ENCODE data around the gene PRR23E.

The PRR23E gene

DNA sequence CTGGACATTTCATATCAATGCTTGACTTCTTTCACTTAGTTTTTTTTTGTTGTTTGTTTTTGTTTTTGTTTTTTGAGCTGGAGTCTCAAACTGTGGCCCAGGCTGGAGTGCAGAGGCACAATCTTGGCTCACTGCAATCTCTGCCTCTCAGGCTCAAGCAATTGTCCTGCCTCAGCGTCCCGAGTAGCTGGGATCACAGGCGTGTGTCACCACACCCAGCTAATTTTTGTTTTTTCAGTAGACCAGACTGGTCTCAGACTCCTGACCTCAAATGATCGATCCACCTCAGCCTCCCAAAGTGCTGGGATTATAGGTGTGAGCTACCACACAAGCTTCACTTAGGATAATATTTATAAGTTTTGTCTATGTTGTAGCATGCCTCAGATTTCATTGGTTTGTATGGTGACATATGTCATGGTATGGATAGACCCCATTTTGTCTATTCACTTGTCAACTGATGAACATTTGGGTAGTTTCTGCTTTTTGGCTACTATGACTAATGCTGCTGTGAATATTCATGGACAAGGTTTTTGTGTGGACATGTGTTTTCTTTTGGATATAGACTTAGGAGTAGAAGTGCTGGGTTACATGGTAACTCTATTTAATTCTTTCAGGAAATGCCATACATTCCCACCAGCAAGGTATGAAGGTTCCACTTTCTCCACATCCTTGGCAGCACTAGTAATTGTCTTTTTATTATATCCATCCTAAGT is 6.8 kb upstream of the PRR23E start:
- DNase-seq, result no peak

DNA sequence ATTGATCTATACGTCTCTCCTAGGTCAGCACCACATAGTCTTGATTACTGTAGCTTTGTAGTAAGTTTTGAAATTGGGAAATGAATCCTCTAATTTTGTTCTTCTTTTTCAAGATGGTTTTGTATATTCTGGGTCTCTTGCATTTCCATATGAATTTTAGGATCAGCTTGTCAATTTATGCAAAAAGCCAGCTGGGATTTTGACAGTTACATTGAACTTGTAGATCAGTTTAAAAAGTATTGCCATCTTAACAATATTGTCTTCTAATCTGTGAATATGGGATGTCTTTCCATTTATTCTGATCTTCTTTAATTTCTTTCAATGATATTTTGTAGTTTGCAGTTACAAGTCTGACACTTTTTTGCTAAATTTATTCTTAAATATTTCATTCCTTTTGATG is 5.6 kb upstream of the PRR23E start:
- DNase-seq, result no peak

- DNase-seq, result no peak
Measured at GRCh38 chr3:127193341-127193740, 410 bp downstream of the PRR23E start.

GRCh38 chr3:127193775-127194174 is 844 bp downstream of the PRR23E start:
- no peak for DNase-seq

- no peak for DNase-seq
Measured at GRCh38 chr3:127194601-127195187, 1.8 kb downstream of the PRR23E start.

GRCh38 chr3:127195417-127195816 is 2.5 kb downstream of the PRR23E start:
- DNase-seq, result no peak

DNA sequence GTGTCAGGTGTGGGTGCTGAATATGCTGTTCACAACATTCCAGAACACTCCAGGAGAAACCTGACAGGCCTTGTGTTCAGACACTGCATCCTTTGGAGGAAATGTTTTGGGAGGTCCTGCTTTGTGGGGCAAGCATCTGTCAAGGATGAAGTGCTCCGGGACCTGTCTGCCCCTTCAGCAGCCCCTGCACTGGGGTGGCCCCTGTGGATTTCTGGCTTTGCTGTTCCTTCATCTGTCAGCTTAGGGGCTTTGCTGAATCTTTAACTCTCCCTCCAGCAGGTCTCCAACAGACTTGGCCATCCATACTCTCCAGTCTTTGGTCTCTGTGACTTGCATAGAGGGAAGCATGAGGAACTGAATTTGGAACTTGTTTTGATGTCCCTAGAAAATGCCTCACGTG is 3.1 kb downstream of the PRR23E start:
- no peak for DNase-seq

DNA sequence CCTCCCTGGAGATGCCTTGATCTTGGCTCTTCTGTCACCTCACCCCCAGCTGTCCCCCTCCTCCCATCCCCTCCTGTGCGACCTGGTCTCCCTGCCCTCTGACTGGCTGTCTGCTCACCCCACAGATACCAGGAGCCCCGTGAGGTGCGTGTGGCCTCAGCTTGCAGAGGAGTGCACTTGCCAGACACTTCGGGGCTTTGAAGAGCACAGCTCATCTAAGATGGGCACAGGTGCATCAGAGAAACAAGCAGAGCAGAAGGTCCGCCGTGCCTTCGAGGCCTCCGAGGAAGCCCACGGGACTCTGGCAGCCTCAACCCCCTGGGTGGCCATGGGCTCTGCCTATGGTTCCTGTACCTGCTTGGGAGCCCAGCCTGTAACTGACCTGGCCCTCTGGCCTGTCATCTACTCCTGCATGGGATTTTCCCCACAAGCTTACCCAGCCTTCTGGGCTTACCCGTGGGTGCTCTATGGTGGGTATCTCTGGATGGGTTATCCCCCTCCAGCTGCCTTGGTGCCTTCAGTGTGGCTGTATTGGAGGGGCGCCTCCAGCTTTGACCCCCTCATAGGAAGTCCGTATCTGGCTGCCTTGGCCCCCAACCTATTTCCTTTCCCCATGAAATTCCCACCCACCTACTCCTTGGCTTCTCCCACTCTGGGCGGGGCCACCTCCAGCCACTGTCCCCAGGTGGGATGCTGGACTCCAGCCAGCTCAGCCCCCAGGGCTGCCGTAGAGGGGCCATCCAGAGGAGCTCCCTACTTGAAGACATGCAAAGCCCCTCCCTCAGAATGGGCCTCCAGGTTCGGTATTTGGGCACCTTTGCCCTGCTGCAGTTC is 3.8 kb downstream of the PRR23E start:
- DNase-seq, result no peak

DNA sequence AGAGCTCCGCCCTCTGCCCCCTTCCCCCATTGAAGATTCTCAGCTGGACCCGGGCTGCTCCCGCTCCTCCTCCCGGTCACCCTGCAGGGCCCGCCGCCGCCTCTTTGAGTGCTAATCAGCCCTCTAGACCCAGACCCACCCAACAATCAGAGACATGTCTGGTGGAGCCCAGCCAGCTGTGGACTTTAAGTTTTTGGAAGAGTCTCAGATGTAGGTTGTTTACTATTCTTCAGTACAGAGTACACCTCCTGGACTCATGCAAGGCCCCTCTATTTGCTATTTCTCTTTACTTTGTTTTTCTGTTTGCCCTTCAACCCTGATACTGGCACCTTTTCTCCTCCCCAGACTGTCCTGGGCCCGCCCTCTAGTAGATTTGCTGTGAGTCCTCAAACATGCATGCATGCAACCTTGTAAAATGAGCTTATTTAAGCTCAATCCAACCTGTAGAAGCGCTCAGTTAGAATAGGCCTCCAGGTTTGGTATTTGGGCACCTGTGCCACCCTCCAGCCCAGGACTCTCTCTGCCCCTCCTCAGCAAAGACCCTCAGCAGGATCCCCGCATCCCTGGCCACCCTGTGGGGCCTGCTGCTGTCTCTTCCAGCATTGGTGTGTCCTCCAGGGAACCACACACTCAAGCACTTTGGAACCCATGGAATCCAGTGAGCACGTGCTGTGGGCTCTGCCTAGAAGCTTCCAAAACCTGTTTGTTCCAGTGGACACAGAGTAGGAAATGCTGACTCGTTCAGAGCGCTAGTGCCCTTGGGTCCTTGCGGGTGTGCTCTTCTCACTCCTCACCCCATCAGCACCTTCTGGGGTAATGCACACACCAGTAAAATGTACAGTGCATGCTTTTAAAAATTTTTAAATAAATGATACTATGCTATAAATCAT is 4.6 kb downstream of the PRR23E start:
- DNase-seq, result no peak

DNA sequence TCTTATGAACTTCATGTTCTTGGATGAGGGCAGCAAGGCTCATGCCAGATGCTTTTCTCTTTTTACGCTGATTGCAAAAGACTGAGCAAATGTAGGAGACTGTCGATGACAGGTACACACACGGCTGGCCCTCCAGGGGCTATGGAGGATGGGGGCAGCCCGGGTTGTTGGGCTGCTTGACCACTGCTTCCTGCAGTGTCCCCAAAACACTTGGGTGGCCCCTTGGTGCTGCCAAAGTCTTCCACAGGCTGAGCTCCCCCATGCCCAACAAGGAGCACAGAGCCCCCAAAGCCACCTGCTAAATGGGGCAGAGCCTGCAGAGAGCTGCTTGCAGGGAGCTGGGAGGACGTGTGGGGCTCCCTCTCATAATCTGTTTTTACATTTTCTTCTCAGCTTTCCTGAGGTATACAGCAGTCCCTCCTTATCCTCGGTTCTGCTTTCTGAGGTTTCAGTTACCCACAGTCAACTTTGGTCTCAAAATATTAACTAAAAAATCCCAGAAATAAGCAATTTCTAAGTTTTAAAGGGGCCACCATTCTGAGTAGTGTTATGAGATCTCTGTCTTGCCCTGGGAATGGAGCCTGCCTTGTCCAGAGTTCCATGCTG is 7.3 kb downstream of the PRR23E start:
- DNase-seq, result no peak

DNA sequence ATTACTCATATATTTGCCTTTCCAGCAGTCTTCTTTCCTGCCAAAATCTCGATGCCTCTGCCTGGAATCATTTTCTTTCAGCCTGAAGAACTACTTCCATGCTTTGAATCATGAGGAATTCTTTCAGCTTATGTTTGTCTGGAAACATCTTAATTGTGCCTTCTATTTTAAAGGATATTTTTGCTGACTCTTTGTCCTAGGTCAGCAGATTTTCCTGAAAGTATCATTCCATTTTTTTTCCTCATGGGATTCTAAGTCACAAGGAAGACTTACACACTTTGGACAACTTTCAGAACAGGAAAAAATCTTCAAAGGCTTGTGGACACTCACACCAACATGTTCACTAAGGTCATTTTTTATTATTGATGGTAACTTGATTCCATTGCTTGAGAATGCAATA is 10.1 kb downstream of the PRR23E start:
- no peak for DNase-seq

DNA sequence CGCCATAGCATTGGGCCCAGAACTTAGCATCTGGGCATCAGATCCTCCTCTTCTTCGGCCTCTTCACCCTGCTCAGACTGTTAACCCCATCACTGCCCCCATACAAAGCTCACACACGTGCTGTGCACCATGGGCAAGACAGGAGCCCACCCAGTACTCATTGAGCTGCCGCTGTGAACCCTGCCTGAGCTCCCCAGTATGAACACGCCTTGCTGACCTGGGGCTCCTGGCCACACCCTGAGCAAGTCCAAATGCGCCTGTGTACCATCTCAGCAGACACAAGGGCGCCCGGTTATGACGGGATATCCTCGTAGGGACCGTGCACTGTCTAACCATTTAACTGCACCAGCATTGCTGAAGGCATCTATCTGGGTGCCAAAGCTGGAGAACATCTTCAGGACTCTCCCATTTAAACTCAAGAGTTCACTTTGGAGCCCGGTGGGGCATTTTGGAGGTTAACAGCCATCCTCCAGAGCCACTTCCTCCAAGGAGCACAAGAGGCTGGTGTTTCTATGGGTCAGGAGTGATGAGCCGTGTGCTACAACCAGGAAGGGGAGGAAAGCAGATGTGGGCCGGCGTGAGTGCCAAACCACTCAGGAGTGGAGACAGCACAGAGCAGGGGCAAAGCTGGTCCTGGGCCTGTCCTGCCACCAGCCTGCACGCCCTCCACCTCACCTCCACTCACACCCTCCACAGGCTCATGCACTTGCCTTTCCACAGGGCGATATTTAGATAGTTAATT is 12.1 kb downstream of the PRR23E start:
- DNase-seq, result no peak

- DNase-seq, result no peak
Measured at GRCh38 chr3:127206154-127206553, 13.2 kb downstream of the PRR23E start.

DNA sequence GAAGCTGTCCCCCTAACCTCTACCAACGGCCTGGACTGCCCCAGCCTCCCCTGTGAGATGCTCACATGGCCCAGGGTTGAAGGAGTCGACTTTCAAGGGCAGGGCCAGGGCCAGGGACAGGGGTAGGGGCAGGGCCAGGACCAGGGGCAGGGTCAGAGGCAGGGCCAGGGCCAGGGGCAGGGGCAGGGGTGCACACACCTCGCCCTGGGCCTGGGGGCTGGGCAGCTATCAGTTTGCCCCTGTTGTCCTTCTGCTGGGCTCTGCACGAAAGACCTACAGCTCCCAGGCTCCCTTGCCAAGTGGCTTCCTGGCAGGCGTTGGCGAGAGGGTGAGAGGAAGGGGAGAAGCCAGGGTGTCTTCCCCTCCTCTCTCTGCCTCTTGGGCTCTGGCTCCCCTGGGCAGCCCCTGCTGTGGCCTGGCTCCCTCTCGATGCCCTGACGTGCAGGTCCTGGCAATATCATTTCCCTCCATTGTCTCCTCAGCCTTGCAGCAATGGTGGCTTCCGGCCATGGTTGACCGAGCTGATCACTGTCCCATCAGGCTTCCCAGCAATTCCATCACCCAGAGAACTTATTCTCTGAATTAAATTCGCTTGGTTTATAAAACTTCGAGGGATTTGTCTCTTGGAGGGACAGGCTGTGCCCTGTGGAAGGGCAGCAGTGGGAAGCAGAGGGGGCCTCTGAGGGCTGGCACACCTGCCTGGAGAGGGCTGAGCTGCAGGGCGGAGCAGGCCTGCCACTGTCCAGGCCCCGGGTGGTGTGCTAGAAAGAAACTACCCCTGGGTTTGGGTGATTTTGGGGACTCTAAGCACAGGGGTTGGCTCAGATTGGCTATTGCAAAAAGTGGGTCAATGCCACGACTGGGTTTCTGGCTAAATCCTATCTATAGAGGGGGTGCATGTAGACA is 13.9 kb downstream of the PRR23E start:
- no peak for DNase-seq

DNA sequence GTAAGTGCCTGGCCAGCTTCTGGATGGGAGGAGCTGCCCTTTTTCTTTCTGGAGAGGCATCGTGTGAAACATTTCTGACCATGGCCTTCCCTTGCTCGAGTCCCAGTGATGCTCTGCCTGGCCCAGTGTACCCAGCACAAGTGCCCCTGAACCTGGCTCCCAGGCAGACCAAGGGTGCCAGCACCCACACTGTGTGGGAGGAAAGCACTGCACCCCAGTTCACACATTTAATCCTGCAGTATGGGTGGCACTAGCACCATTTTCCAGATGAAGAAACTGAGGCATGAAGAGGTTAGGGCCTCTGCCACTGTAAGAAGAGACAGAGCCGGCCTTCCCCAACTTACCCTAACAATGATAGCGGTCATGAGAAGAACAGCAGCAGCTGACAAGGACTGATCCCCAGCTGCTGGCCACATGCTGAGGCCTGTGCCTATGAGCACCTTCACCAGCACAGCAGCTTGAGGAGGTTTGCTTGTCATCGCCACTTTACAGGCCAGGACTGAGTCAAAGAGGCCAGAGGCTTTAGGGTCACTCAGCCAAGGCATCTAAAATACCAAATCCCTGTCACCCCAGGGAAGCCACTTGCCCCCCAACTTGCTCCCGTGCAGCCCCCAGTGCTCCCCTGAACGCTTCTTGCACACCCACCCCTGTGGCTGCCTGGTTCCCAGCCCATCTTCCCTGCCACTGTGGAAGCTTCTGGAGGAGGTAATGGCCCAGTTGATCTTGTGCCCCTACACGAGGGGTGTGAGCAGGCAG is 15.0 kb downstream of the PRR23E start:
- no peak for DNase-seq

DNA sequence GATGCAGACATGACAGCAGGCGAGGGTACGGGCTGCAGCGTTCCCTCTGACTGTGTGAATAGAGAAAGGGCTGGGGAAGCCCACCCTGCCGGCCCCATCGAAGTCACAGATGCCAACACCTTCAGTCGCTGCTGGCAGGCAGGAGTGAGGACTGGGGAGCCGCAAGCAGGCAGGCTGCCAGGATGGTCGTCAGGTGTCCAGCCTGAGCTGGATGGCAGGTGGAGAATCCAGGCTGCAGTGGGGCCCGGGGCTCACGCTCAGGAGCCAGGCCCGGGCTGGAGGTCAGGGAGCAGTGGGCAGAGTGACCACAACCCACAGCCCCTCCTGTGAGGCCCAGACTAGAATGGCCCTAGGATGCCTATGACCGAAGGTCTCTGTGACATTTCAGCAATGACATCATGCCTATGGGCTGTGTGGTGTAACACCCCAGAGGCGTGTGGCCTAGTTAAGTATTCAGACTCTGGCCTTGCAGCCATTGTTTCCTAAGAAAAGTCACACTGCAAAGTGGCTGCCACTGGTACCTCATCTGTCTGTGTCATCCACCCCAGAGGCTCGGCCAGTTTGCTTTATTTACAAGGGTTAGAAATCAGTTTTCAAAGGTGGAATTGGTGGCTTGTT is 15.7 kb downstream of the PRR23E start:
- no peak for DNase-seq

DNA sequence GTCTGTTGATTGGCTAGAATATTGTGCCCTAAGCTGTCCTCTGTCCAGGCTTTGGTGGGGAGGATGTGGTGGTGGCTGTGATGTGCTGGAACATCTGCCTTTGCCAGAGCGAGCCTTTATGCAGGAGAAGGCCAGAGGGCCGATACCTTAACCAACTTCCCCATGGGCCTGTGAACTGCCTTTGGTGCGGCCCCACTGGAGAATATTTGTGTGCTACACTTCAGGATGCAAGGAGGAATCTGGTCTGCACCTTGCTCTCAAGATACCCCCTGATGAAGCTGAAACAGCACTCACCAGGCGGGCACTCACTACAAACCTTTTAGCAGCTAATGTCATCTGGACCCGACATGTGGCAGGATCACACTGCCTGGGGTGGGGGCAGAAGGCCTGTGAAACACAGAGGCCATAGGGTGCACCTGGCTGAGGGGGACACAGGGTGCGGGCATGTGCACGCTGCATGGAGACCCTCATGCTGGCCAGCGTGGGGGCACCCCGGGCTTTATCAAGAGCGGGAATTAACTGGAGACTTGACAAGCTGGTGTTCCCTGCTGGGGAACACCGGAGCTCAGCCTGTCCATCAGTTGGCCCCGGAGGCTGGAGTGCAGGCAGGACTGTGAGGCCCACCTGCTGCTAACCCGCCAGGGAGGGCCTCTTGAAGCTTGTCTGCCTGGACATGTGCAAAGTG is 16.4 kb downstream of the PRR23E start:
- DNase-seq, result no peak

DNA sequence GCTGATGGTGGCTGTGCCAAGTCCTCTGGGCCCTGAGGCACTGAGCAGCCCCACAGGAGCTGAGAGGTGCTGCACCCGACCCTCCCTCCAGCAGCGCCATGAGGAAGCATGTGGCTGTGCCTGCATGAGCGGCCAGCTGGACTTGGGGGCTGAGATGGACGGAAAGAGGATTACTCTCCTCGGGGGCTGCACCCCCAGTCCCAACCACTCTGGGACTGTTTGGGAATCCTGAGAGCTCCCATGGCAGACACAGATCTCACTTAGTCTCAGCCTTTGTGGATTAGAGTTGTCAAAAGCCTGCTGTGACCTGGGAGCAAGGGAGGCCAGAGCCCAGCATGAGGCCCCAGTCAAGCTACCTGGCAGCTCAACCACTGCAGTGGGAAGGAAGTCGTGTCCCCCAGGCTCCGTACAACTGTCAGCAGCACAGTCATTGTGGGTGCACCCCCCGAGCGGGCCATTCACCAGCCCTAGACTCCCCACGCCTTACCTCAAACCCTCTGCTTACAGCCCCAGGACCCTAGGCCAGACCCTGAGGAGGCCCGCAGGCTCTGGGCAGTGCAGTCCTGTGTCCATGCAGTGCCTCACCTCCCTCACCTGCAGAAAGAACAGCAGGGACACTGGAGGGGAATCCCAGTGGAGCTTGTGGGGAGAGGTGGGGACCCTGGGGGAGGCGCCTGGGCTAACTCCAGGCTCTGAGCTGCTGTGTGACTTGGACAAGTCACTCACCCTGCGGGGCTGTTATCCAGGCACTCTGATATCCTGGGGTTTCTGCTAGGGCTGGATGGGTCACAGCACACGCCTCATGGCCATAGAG is 17.1 kb downstream of the PRR23E start:
- no peak for DNase-seq

Data from CD4-positive, alpha-beta T cell treated with Interferon alpha-2 for 1 hour (primary cell).